ENCODE data around the gene DUSP14. TPM values are rescaled to one million over a fixed set of nuclear protein-coding genes. Genes with fewer than 3 reads are reported as not detected.
A peak's percentile ranks its signal among the peaks of the same experiment; 100 is the strongest.

DUSP14 gene
- total and polyA plus RNA-seq, 2 of the 8 experiments (the other 6 are each of a cell fraction or from before 2014, with no cell fraction given) = 22.1 to 37.9 TPM

GRCh38 chr17:37478187-37478586, 11.5 kb upstream of the DUSP14 start:
- Histone ChIP-seq H3K9ac (replicated peaks in 1 of 4; ENCODE audit: extremely low read depth in 1 of 4, low read depth in 3 of 4, low read length in 3 of 4) (no peak overlapping the region), H2BK5ac (ENCODE audit: low read depth, low read length) (no peak overlapping the region), H3K27me3 (replicated peaks in 1 of 4; ENCODE audit: control insufficient read depth in 3 of 4, extremely low read depth in 1 of 4, insufficient read depth in 3 of 4, low read length in 3 of 4) (no peaks in the 10 kb centered on the region), H2BK12ac (ENCODE audit: low read depth, low read length) (no peak overlapping the region), H3K9me3 (ENCODE audit: insufficient read depth in 2 of 2, low read depth in 1 of 2, low read length in 1 of 2) (no peaks in the 10 kb centered on the region), H2BK15ac (ENCODE audit: low read length) (no peak overlapping the region), H4K5ac (ENCODE audit: insufficient read length, low read depth, low read length) (no peak overlapping the region), H2AFZ (ENCODE audit: low read length) (no peak overlapping the region), H2BK120ac (replicated peaks; ENCODE audit: low read depth, low read length) (no peak overlapping the region), H3K79me2 (ENCODE audit: control insufficient read depth in 1 of 2, insufficient read depth in 2 of 2, low read length in 2 of 2) (no peaks in the 10 kb centered on the region), H2BK20ac (ENCODE audit: low read length) (no peak overlapping the region), H3K14ac (ENCODE audit: insufficient read length) (no peak overlapping the region), H3K4me1 (replicated peaks in 1 of 4; ENCODE audit: control insufficient read depth in 3 of 4, insufficient read depth in 4 of 4, low read length in 3 of 4) (peaks cover 0 to 5% (median under 1%) of the 10 kb centered on the region in 4 experiments; a peak in 3 of 7 replicates), H3K36me3 (ENCODE audit: control insufficient read depth in 2 of 4, insufficient read depth in 4 of 4, low read length in 3 of 4) (peaks cover 4 to 40% (median 26%) of the 10 kb centered on the region in 4 experiments), H3K79me1 (ENCODE audit: low read depth, low read length) (no peaks in the 10 kb centered on the region), H2AK5ac (ENCODE audit: low read depth, low read length) (no peak overlapping the region), H4K91ac (replicated peaks; ENCODE audit: insufficient read length, low read length) (no peak overlapping the region), H3K18ac (ENCODE audit: extremely low read depth, low read length) (no peak overlapping the region), H3K23me2 (ENCODE audit: low read depth, low read length) (no peaks in the 10 kb centered on the region), H3K4ac (replicated peaks; ENCODE audit: insufficient read length, low read depth, low read length) (no peak overlapping the region), H3K23ac (ENCODE audit: insufficient read length) (no peak overlapping the region), H4K20me1 (replicated peaks in 1 of 2; ENCODE audit: control insufficient read depth in 1 of 2, insufficient read depth in 2 of 2, low read length in 2 of 2) (no peaks in the 10 kb centered on the region), H3K27ac (ENCODE audit: low read depth, low read length) (no peak overlapping the region), H4K8ac (ENCODE audit: extremely low read depth, insufficient read depth, low read length) (no peak overlapping the region), H3K4me3 (ENCODE audit: extremely low read depth in 1 of 4, insufficient read depth in 2 of 4, low read depth in 3 of 4, low read length in 4 of 4) (no peak overlapping the region), H3K56ac (replicated peaks; ENCODE audit: insufficient read length, low read depth, low read length) (no peak overlapping the region), H3K4me2 (ENCODE audit: insufficient read depth in 1 of 2, low read depth in 2 of 2, low read length in 2 of 2) (no peak overlapping the region)
- DNase-seq (ENCODE audit: low read depth in 1 of 2, low spot score in 2 of 2) (no peak), FAIRE-seq (no peak)
- CTCF ChIA-PET (ENCODE audit: partially characterized antibody) = no interaction called here
- TF ChIP-seq CEBPB (IDR thresholded peaks at IDR 0.05; ENCODE audit: low read depth, low read length) (peak; percentile 22; the same call in 1 of the 2 replicates), JUN (IDR thresholded peaks at IDR 0.05; ENCODE audit: low read depth, low read length) (no peak), HDAC6 (IDR thresholded peaks at IDR 0.05; ENCODE audit: low read depth, low read length) (no peak), EZH2 (IDR thresholded peaks at IDR 0.05; ENCODE audit: low read depth, low read length, severe bottlenecking) (no peak), KDM4A (IDR thresholded peaks at IDR 0.05; ENCODE audit: low read depth, low read length, severe bottlenecking) (no peak), MAX (IDR thresholded peaks at IDR 0.05) (no peak), CHD2 (IDR thresholded peaks at IDR 0.05; ENCODE audit: low read length) (no peak)
- POLR2A ChIA-PET (ENCODE audit: partially characterized antibody) = interaction anchor here (0.9 kb wide), 1 partner anchor 13 kb away, joined by 4 read pairs; no protein-coding TSS in a partner anchor
- 88% methylated on average over 2 of the region's 2 CpGs; no CpG with 5 or more reads in 1 of the 2 experiments for WGBS, 2 experiments (ENCODE audit: extremely low coverage in 1 of 2, insufficient coverage in 1 of 2, insufficient read length in 1 of 2, insufficient replicate concordance in 2 of 2, low coverage in 1 of 2, low lambda C conversion rate in 2 of 2, missing lambda C conversion rate in 1 of 2)
